ENCODE results near the gene KRTAP4-3.

GRCh38 chr17:41196068-41196467 is 28.0 kb upstream of the KRTAP4-3 start:
- TF ChIP-seq POLR2A (IDR thresholded peaks at IDR 0.05) (no peak), CTCF (IDR thresholded peaks at IDR 0.05) (no peak)

Measured in uterus (tissue), 2 donors.